CD4-positive, alpha-beta T cell (primary cell): ENCODE measurements around the gene ERCC6L. TPM values are rescaled to one million over a fixed set of nuclear protein-coding genes. Genes with fewer than 3 reads are reported as not detected.

Source experiments
- ATAC-seq: fragments of 200-7000 bp; cut with Tn5 transposase; one replicate; pipeline ENCODE4 v1.10.0; 2022; ENCODE audit warnings: mild to moderate bottlenecking; ENCODE audit not compliant: poor library complexity
- CTCF ChIA-PET: fragments of 350-600 bp; sonication (Branson Sonifier 250); formaldehyde crosslinking; loops from one replicate; lab custom pipeline; 2021; ENCODE audit warnings: antibody characterized with exemption, inconsistent platforms; lab: Charles Lee
- POLR2A ChIA-PET: fragments of 350-600 bp; sonication (Branson Sonifier 250); formaldehyde crosslinking; loops from one replicate; lab custom pipeline; 2021; ENCODE audit warnings: antibody characterized with exemption, inconsistent platforms; lab: Charles Lee
- DNase-seq, 14 experiments: peaks; one replicate each; pipeline ENCODE4 v3.0.0-alpha.2; 2013 to 2020; ENCODE audit warnings: mixed read lengths in 2 of 14
- H3K27ac ChIP-seq, 2 donors: one replicate each; pipeline versions ENCODE4 v1.5.1 to v1.7.0; 2013; ENCODE audit warnings: low read length in 2 of 2, low read depth in 1 of 2, mild to moderate bottlenecking in 1 of 2
- H3K27me3 ChIP-seq, 2 experiments: 1 replicate in 1 of 2; 2 replicates in 1 of 2; pipeline versions ENCODE4 v1.6.1 to v1.7.0; 2013; ENCODE audit warnings: low read length in 2 of 2, control low read depth in 1 of 2, mild to moderate bottlenecking in 1 of 2, moderate library complexity in 1 of 2; ENCODE audit not compliant: insufficient read depth in 2 of 2, control insufficient read depth in 1 of 2
- H3K36me3 ChIP-seq: one replicate; pipeline ENCODE4 v1.6.1; 2013; ENCODE audit warnings: low read length, control low read depth; ENCODE audit not compliant: insufficient read depth
- H3K4me1 ChIP-seq: one replicate; pipeline ENCODE4 v1.6.1; 2013; ENCODE audit warnings: low read length, control low read depth; ENCODE audit not compliant: insufficient read depth
- H3K4me3 ChIP-seq: one replicate; pipeline ENCODE4 v1.5.1; 2013; ENCODE audit warnings: mild to moderate bottlenecking, low read length, moderate library complexity
- H3K9me3 ChIP-seq, 2 experiments: 1 replicate in 1 of 2; 2 replicates in 1 of 2; pipeline versions ENCODE4 v1.6.1 to v1.7.0; 2013; ENCODE audit warnings: low read length in 2 of 2, mild to moderate bottlenecking in 2 of 2, control low read depth in 1 of 2, moderate library complexity in 1 of 2; ENCODE audit not compliant: control insufficient read depth in 1 of 2, insufficient read depth in 1 of 2
- H3K27ac Mint-ChIP-seq: one replicate; pipeline ENCODE4 v1.8.0; 2020; ENCODE audit warnings: mixed read lengths
- H3K27me3 Mint-ChIP-seq: one replicate; pipeline ENCODE4 v1.8.0; 2021; ENCODE audit warnings: mixed read lengths
- H3K36me3 Mint-ChIP-seq: one replicate; pipeline ENCODE4 v1.8.0; 2021; ENCODE audit warnings: low read depth, mixed read lengths
- H3K4me1 Mint-ChIP-seq: one replicate; pipeline ENCODE4 v1.8.0; 2021; ENCODE audit warnings: low read depth, mixed read lengths
- H3K4me3 Mint-ChIP-seq: one replicate; pipeline ENCODE4 v1.8.0; 2020; ENCODE audit warnings: mild to moderate bottlenecking, mixed read lengths
- H3K9me3 Mint-ChIP-seq: one replicate; pipeline ENCODE4 v1.8.0; 2020; ENCODE audit warnings: mixed read lengths
- intact Hi-C, 2 experiments: fragments of 100-400 bp; cut with DNase I in 1 of 2; cut with micrococcal nuclease in 1 of 2; formaldehyde crosslinking; loops; one replicate each; pipeline versions ENCODE4 v1.15.1 to v1.9.0; 2023 to 2025; cut with DNase I, micrococcal nuclease
- polyA plus RNA-seq, 2 donors: library from polyadenylated mRNA; unstranded; fragments of 120-200 nt; gene quantifications; one replicate each; pipeline ENCODE4 v1.2.1, GENCODE V29; 2013
- total RNA-seq, 174 experiments: library from RNA in 2 of 174; stranded (reverse) in 2 of 174; gene quantifications; one replicate each; pipeline ENCODE4 v1.2.3 and lab custom pipeline; 2021 to 2026
- TF ChIP-seq, protein P1 (sequence below): fragments of 200-600 bp; IDR thresholded peaks from one replicate; pipeline ENCODE4 v1.8.0; 2022; ENCODE audit warnings: antibody characterized with exemption, mild to moderate bottlenecking

ERCC6L gene, protein sequence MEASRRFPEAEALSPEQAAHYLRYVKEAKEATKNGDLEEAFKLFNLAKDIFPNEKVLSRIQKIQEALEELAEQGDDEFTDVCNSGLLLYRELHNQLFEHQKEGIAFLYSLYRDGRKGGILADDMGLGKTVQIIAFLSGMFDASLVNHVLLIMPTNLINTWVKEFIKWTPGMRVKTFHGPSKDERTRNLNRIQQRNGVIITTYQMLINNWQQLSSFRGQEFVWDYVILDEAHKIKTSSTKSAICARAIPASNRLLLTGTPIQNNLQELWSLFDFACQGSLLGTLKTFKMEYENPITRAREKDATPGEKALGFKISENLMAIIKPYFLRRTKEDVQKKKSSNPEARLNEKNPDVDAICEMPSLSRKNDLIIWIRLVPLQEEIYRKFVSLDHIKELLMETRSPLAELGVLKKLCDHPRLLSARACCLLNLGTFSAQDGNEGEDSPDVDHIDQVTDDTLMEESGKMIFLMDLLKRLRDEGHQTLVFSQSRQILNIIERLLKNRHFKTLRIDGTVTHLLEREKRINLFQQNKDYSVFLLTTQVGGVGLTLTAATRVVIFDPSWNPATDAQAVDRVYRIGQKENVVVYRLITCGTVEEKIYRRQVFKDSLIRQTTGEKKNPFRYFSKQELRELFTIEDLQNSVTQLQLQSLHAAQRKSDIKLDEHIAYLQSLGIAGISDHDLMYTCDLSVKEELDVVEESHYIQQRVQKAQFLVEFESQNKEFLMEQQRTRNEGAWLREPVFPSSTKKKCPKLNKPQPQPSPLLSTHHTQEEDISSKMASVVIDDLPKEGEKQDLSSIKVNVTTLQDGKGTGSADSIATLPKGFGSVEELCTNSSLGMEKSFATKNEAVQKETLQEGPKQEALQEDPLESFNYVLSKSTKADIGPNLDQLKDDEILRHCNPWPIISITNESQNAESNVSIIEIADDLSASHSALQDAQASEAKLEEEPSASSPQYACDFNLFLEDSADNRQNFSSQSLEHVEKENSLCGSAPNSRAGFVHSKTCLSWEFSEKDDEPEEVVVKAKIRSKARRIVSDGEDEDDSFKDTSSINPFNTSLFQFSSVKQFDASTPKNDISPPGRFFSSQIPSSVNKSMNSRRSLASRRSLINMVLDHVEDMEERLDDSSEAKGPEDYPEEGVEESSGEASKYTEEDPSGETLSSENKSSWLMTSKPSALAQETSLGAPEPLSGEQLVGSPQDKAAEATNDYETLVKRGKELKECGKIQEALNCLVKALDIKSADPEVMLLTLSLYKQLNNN
- total RNA-seq, result under 1 TPM in 1 of 2 experiments, not detected in 1; 0.08 TPM
- 0.49 TPM for polyA plus RNA-seq (2013, experiment 1 of 2)
- 0.59 TPM for polyA plus RNA-seq (2013, experiment 2 of 2)
- 0.20 to 39.4 (median 3.7) reads per million in 172 experiments for total RNA-seq (lab: John Stamatoyannopoulos, UW)

DNA sequence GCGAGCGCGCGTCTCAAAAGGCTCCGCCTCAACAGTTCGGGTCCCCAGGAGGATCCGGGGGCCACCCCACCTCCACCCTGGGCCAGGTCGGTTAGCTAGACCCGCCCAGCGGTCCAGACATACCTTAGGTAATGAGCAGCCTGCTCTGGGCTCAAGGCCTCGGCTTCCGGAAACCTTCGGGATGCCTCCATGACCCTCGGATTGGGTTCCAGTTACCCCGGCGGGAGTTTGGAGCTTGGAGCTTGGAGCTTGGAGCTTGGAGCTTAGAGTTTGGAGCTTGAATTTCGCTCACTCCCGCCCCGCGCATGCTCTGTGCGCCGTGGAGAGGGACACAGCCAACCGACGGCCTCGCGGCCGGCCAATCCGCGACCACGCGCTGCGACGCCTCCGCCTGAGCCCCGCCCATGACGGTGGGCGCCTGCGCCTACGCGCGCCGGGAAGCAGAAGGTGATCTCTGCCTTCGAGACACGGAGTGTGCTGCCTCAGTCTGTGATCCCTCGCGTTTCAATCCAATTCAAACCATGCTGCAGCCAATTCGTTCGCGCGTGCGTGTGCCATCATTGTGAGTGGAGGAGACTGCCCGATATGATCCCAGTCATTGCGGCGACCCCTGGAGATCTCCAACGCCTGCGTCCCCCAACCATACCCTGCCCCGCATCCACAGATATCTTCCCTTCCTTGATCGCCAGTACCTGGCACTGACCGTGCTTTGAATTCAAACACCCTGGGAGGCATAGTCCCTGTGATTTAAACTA lies at the start of gene ERCC6L:
TSS of gene ERCC6L (minus strand) at position 307 of the 755 bp plus-strand sequence. CDS start at position 191, 116 bp downstream.
- intact Hi-C loops, result loop anchor here in 1 of 2 experiments (2.0 kb wide), 1 partner anchor 58 kb away; the partner anchor contains the start of gene PIN4
- H3K36me3 ChIP-seq, result no peaks in the 10 kb centered on the region
- H3K4me3 ChIP-seq, result peak within 1 kb of the TSS; percentile 61
- H3K27ac Mint-ChIP-seq, result peak within 1 kb of the TSS; percentile 49
- TF ChIP-seq, protein P1, sequence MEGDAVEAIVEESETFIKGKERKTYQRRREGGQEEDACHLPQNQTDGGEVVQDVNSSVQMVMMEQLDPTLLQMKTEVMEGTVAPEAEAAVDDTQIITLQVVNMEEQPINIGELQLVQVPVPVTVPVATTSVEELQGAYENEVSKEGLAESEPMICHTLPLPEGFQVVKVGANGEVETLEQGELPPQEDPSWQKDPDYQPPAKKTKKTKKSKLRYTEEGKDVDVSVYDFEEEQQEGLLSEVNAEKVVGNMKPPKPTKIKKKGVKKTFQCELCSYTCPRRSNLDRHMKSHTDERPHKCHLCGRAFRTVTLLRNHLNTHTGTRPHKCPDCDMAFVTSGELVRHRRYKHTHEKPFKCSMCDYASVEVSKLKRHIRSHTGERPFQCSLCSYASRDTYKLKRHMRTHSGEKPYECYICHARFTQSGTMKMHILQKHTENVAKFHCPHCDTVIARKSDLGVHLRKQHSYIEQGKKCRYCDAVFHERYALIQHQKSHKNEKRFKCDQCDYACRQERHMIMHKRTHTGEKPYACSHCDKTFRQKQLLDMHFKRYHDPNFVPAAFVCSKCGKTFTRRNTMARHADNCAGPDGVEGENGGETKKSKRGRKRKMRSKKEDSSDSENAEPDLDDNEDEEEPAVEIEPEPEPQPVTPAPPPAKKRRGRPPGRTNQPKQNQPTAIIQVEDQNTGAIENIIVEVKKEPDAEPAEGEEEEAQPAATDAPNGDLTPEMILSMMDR, result no peak
- CTCF ChIA-PET, result interaction anchor here (1.5 kb wide), 1 partner anchor 38 kb away, joined by 4 read pairs; the partner anchor contains the start of gene RPS4X
- no peaks in the 10 kb centered on the region for H3K9me3 ChIP-seq
- POLR2A ChIA-PET, result interaction anchor here (0.5 to 1.3 kb wide), 5 partner anchors 9 to 270 kb away, joined by 3 to 19 read pairs (median 3); partner anchors contain the start of genes PIN4 and RPS4X
- H3K9me3 Mint-ChIP-seq, result no peaks in the 10 kb centered on the region
- H3K27me3 ChIP-seq, result no peaks in the 10 kb centered on the region
- peak; percentile 99 for ATAC-seq
- no peaks in the 10 kb centered on the region for H3K4me1 Mint-ChIP-seq
- peak within 1 kb of the TSS; percentile 76 for H3K4me3 Mint-ChIP-seq
- H3K27ac ChIP-seq, result no peak within 1 kb of the TSS
- DNase-seq, result peak; percentile 68 to 92 (median 78)
- H3K4me1 ChIP-seq, result peaks cover 8% of the 10 kb centered on the region
- H3K36me3 Mint-ChIP-seq, result no peaks in the 10 kb centered on the region
- H3K27me3 Mint-ChIP-seq, result no peaks in the 10 kb centered on the region

DNA sequence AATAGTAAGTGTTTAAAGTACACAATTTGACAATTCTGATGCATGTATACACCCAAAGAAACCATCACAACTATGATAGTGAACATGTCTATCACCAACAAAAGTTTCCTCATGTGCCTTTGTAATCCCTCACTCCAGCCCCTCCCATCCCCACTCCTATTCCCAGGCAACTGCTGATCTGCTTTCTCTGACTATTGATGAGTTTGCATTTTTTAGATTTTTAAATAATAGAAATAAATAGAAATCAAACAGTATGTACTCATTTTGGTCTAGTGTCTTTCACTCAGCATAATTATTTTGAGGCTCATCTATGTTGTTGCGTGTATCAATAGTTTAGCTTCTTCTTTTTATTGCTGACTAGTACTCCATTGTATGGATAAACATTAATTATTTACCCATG lies 43.5 kb upstream of the ERCC6L start:
- no peak overlapping the region for H3K4me3 ChIP-seq
- no peaks in the 10 kb centered on the region for H3K9me3 ChIP-seq
- no peaks in the 10 kb centered on the region for H3K4me1 Mint-ChIP-seq
- no peaks in the 10 kb centered on the region for H3K36me3 ChIP-seq
- H3K27me3 Mint-ChIP-seq, result peaks cover 5% of the 10 kb centered on the region
- no peaks in the 10 kb centered on the region for H3K36me3 Mint-ChIP-seq
- no peaks in the 10 kb centered on the region for H3K27me3 ChIP-seq
- no peaks in the 10 kb centered on the region for H3K9me3 Mint-ChIP-seq
- DNase-seq (no peak), ATAC-seq (no peak)
- ChIA-PET CTCF (no interaction called here), POLR2A (no interaction called here)
- TF ChIP-seq, protein P1, result no peak
- H3K27ac ChIP-seq, result no peak overlapping the region
- intact Hi-C loops, result no loop called here
- no peak overlapping the region for H3K4me3 Mint-ChIP-seq
- no peak overlapping the region for H3K27ac Mint-ChIP-seq
- no peaks in the 10 kb centered on the region for H3K4me1 ChIP-seq
